Measurements from ENCODE around the gene PIK3CD.

The PIK3CD gene

GRCh38 chr1:9687120-9687873 lies 35.8 kb downstream of the PIK3CD start:
- no peaks in the 10 kb centered on the region for H3K9me3 Mint-ChIP-seq (ENCODE audit: low read depth)
- H3K4me3 Mint-ChIP-seq, result peak overlapping the region; percentile 83
- H3K4me1 Mint-ChIP-seq (ENCODE audit: low read depth), result peaks cover 75% of the 10 kb centered on the region
- peaks cover 10% of the 10 kb centered on the region for H3K36me3 Mint-ChIP-seq
- H3K27me3 Mint-ChIP-seq, result no peaks in the 10 kb centered on the region
- peak overlapping the region; percentile 87 for H3K27ac Mint-ChIP-seq

DNA sequence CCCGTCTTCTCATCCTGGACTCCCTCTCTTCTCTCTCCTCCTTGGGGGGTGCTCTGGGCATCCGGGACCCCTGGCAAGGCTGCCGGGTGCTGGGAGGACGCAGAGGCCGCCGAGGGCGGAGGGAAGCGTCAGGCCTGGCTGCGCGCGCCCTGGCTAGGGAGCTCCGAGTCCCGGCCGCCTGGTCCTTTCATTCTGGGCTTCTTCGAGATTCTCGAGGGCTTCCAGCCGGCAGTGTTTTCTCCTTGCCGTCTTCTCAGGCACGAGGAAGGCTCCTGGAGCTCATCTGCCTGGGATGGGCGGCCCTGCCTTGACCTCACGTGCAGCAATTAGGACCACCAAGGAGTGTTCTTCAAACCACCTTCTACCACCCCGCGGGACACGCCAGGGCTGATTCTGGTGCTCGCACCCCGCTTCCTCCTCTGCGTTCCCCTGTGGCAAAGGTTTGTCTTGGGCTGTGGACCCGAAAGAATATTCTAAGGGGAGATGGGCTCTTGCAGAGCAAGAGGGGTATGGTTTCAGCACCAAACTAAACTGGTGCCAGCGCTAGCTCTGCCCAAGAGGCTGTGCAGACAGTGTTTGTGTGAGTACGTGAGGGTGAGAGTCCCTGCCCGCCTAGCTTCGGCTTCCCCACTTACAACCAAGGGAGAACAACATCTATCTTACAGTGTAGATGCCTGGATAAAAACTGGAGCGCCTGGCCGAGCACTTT lies 36.5 kb downstream of the PIK3CD start:
- H3K36me3 Mint-ChIP-seq, result peaks cover 12% of the 10 kb centered on the region
- peak overlapping the region; percentile 83 for H3K4me3 Mint-ChIP-seq
- H3K27ac Mint-ChIP-seq, result peak overlapping the region; percentile 87
- H3K4me1 Mint-ChIP-seq (ENCODE audit: low read depth), result peaks cover 75% of the 10 kb centered on the region
- no peaks in the 10 kb centered on the region for H3K9me3 Mint-ChIP-seq (ENCODE audit: low read depth)
- H3K27me3 Mint-ChIP-seq, result no peaks in the 10 kb centered on the region

- peak overlapping the region; percentile 87 for H3K27ac Mint-ChIP-seq
- H3K9me3 Mint-ChIP-seq (ENCODE audit: low read depth), result no peaks in the 10 kb centered on the region
- H3K4me3 Mint-ChIP-seq, result peak overlapping the region; percentile 83
- H3K27me3 Mint-ChIP-seq, result no peaks in the 10 kb centered on the region
- peaks cover 73% of the 10 kb centered on the region for H3K4me1 Mint-ChIP-seq (ENCODE audit: low read depth)
- peaks cover 11% of the 10 kb centered on the region for H3K36me3 Mint-ChIP-seq
Observed at GRCh38 chr1:9688599-9688998, 37.1 kb downstream of the PIK3CD start.

DNA sequence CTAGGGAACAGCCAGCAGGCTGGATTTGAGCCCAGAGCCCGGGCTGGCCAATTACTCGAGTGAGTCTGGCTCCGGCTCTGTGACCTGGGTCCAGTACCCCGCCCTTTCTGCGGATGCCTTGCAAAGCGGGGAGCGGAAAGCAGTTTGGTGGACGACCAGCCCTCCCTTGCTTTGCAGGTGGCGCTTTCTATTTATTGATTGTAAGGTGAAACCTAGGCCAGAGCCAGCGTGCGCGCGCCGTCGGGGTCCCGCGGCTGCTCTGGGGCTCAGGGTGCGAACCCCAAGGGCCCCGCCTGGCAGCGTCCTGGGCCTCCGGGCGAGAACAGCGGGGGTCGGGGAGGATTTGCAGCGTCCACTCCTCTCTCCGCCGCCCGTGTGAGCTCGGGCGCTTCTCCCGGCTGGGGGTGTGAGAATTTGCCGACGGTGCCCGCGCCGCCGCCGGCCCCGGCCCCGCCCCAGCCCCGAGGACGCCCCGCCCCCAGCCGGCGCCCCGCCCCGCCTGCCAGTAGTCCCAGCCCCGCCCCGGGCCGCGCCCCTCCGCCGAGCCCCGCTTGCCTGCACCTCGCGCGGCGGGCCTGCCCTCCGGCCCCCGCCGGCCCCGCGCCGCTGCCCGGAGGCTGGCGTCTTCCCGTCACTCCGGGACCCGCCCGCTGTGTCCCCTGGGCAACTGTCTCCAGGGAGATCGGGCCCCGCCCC lies 37.6 kb downstream of the PIK3CD start:
- peak overlapping the region; percentile 83 for H3K4me3 Mint-ChIP-seq

GRCh38 chr1:9689971-9690381 lies 38.4 kb downstream of the PIK3CD start:
- peaks cover 74% of the 10 kb centered on the region for H3K4me1 Mint-ChIP-seq (ENCODE audit: low read depth)
- H3K4me3 Mint-ChIP-seq, result peak overlapping the region; percentile 94
- peaks cover 11% of the 10 kb centered on the region for H3K36me3 Mint-ChIP-seq
- H3K9me3 Mint-ChIP-seq (ENCODE audit: low read depth), result no peaks in the 10 kb centered on the region
- H3K27ac Mint-ChIP-seq, result peak overlapping the region; percentile 95
- no peaks in the 10 kb centered on the region for H3K27me3 Mint-ChIP-seq

More for the DNA sequence above, 37.6 kb downstream of the PIK3CD start:
- H3K4me1 Mint-ChIP-seq (ENCODE audit: low read depth), result peaks cover 73% of the 10 kb centered on the region
- no peaks in the 10 kb centered on the region for H3K27me3 Mint-ChIP-seq
- peak overlapping the region; percentile 87 for H3K27ac Mint-ChIP-seq
- H3K36me3 Mint-ChIP-seq, result peaks cover 7% of the 10 kb centered on the region
- H3K9me3 Mint-ChIP-seq (ENCODE audit: low read depth), result no peaks in the 10 kb centered on the region

- no peaks in the 10 kb centered on the region for H3K27me3 Mint-ChIP-seq
- no peaks in the 10 kb centered on the region for H3K9me3 Mint-ChIP-seq (ENCODE audit: low read depth)
- H3K4me3 Mint-ChIP-seq, result peak overlapping the region; percentile 94
- peaks cover 76% of the 10 kb centered on the region for H3K4me1 Mint-ChIP-seq (ENCODE audit: low read depth)
- H3K36me3 Mint-ChIP-seq, result peaks cover 11% of the 10 kb centered on the region
- H3K27ac Mint-ChIP-seq, result peak overlapping the region; percentile 95
Observed at GRCh38 chr1:9690440-9691107, 39.0 kb downstream of the PIK3CD start.

- H3K4me3 Mint-ChIP-seq, result peak overlapping the region; percentile 94
- peak overlapping the region; percentile 95 for H3K27ac Mint-ChIP-seq
- no peaks in the 10 kb centered on the region for H3K27me3 Mint-ChIP-seq
- peaks cover 11% of the 10 kb centered on the region for H3K36me3 Mint-ChIP-seq
- no peaks in the 10 kb centered on the region for H3K9me3 Mint-ChIP-seq (ENCODE audit: low read depth)
- peaks cover 71% of the 10 kb centered on the region for H3K4me1 Mint-ChIP-seq (ENCODE audit: low read depth)
Observed at GRCh38 chr1:9691108-9691445, 39.5 kb downstream of the PIK3CD start.

DNA sequence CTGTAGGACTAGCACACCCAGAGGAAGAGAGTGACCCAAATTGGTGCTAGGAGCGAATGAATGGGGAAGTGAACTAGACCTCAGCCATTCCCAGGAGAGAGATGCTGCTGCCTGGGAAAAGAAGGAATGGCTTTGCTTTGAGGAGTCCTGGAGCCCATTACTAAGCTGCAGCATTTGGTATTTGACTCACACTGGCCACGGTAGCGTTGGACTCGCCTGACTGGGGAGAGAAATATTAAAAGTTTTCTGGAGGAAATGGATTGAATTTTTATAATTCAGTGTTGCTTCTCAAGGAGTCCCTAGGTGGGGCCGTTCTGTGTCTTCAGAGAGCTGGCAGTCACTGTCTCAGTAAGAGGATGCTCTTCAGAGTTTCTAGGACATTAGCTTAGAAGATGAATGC lies 40.2 kb downstream of the PIK3CD start:
- Mint-ChIP-seq H3K9me3 (ENCODE audit: low read depth) (no peaks in the 10 kb centered on the region), H3K4me1 (ENCODE audit: low read depth) (peaks cover 69% of the 10 kb centered on the region), H3K36me3 (peaks cover 11% of the 10 kb centered on the region), H3K4me3 (peak overlapping the region; percentile 94), H3K27ac (peak overlapping the region; percentile 95), H3K27me3 (no peaks in the 10 kb centered on the region)

DNA sequence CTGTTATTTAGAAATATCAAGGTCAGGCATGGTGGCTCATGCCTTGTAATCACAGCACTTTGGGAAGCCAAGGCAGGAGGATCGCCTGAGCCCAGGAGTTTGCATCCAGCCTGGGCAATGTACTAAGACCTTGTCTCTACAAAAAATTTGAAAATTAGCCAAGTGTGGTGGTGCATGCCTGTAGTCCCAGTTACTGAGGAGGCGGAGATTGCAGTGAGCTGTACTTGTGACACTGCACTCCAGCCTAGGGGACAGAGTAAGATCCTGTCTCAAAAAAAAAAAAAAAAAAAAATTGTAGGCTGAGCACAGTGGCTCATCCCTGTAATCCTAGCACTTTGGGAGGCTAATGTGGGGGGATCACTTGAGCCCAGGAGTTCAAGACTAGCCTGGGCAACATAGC lies 45.3 kb downstream of the PIK3CD start:
- H3K4me3 Mint-ChIP-seq, result no peak overlapping the region
- H3K27ac Mint-ChIP-seq, result peak overlapping the region; percentile 89
- H3K9me3 Mint-ChIP-seq (ENCODE audit: low read depth), result no peaks in the 10 kb centered on the region
- H3K27me3 Mint-ChIP-seq, result no peaks in the 10 kb centered on the region
- H3K4me1 Mint-ChIP-seq (ENCODE audit: low read depth), result peaks cover 65% of the 10 kb centered on the region
- peaks cover 6% of the 10 kb centered on the region for H3K36me3 Mint-ChIP-seq

DNA sequence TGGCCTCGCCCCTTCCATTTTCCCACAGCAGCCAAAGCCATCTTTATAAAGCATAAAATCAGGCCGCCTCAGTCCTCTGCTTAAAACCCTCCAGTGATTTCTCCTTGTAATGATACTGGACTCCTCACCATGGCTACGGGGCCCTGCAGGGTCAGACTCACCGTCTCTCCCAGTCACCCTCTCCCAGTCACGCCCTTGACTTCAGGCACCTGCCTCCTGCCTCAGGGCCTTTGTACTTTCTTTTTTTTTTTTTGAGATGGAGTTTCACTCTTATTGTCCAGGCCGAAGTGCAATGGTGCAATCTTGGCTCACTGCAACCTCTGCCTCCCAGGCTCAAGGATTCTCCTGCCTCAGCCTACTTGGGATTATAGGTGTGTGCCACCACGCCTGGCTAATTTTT lies 47.8 kb downstream of the PIK3CD start:
- Mint-ChIP-seq H3K36me3 (peaks cover 13% of the 10 kb centered on the region), H3K4me1 (ENCODE audit: low read depth) (peaks cover 69% of the 10 kb centered on the region), H3K27ac (peak overlapping the region; percentile 83), H3K4me3 (no peak overlapping the region), H3K27me3 (no peaks in the 10 kb centered on the region), H3K9me3 (ENCODE audit: low read depth) (no peaks in the 10 kb centered on the region)

- H3K4me3 Mint-ChIP-seq, result no peak overlapping the region
- peak overlapping the region; percentile 69 for H3K27ac Mint-ChIP-seq
- H3K4me1 Mint-ChIP-seq (ENCODE audit: low read depth), result peaks cover 68% of the 10 kb centered on the region
- no peaks in the 10 kb centered on the region for H3K9me3 Mint-ChIP-seq (ENCODE audit: low read depth)
- H3K27me3 Mint-ChIP-seq, result no peaks in the 10 kb centered on the region
- H3K36me3 Mint-ChIP-seq, result peaks cover 9% of the 10 kb centered on the region
Observed at GRCh38 chr1:9700340-9700739, 48.8 kb downstream of the PIK3CD start.

- Mint-ChIP-seq H3K4me1 (ENCODE audit: low read depth) (peaks cover 73% of the 10 kb centered on the region), H3K36me3 (peaks cover 9% of the 10 kb centered on the region), H3K27me3 (no peaks in the 10 kb centered on the region), H3K9me3 (ENCODE audit: low read depth) (no peaks in the 10 kb centered on the region), H3K27ac (peak overlapping the region; percentile 69), H3K4me3 (no peak overlapping the region)
Observed at GRCh38 chr1:9701665-9702064, 50.1 kb downstream of the PIK3CD start.

GRCh38 chr1:9703165-9703509 lies 51.6 kb downstream of the PIK3CD start:
- H3K9me3 Mint-ChIP-seq (ENCODE audit: low read depth), result no peaks in the 10 kb centered on the region
- peaks cover 9% of the 10 kb centered on the region for H3K36me3 Mint-ChIP-seq
- H3K27ac Mint-ChIP-seq, result peak overlapping the region; percentile 88
- H3K27me3 Mint-ChIP-seq, result no peaks in the 10 kb centered on the region
- H3K4me1 Mint-ChIP-seq (ENCODE audit: low read depth), result peaks cover 71% of the 10 kb centered on the region
- peak overlapping the region; percentile 35 for H3K4me3 Mint-ChIP-seq

GRCh38 chr1:9703681-9704080 lies 52.1 kb downstream of the PIK3CD start:
- Mint-ChIP-seq H3K4me3 (peak overlapping the region; percentile 25), H3K36me3 (peaks cover 9% of the 10 kb centered on the region), H3K4me1 (ENCODE audit: low read depth) (peaks cover 66% of the 10 kb centered on the region)

More at GRCh38 chr1:9703681-9704080, 52.1 kb downstream of the PIK3CD start:
- H3K27ac Mint-ChIP-seq, result peak overlapping the region; percentile 88
- H3K27me3 Mint-ChIP-seq, result no peaks in the 10 kb centered on the region
- H3K9me3 Mint-ChIP-seq (ENCODE audit: low read depth), result no peaks in the 10 kb centered on the region

All from activated naive CD8-positive, alpha-beta T cell (primary cell).